Trophoblast cell (in vitro differentiated cells and primary cell): ENCODE measurements around the gene ZFHX2.

ENCODE experiments used
- DNase-seq, 2 donors: peaks; one replicate each; pipeline ENCODE4 v3.0.0-alpha.2; 2016
- H2AFZ ChIP-seq: 2 replicates; pipeline ENCODE4 v1.6.1; 2013; ENCODE audit warnings: low read length, moderate library complexity, mild to moderate bottlenecking; ENCODE audit not compliant: insufficient read depth, poor library complexity
- H2AK5ac ChIP-seq: 2 replicates; pipeline ENCODE4 v1.6.1; 2013; ENCODE audit warnings: mild to moderate bottlenecking, low read length
- H2BK120ac ChIP-seq: 2 replicates; pipeline ENCODE4 v1.6.1; 2013; ENCODE audit warnings: low read length, mild to moderate bottlenecking, moderate library complexity; ENCODE audit not compliant: insufficient read depth, poor library complexity
- H2BK12ac ChIP-seq: 2 replicates; pipeline ENCODE4 v1.6.1; 2013; ENCODE audit warnings: mild to moderate bottlenecking, low read length, moderate library complexity
- H2BK5ac ChIP-seq: 2 replicates; pipeline ENCODE4 v1.6.1; 2013; ENCODE audit warnings: low read length, low read depth, moderate library complexity, mild to moderate bottlenecking; ENCODE audit not compliant: poor library complexity
- H3K14ac ChIP-seq: 2 replicates; pipeline ENCODE4 v1.6.1; 2013; ENCODE audit warnings: mild to moderate bottlenecking, low read length
- H3K18ac ChIP-seq: 2 replicates; pipeline ENCODE4 v1.6.1; 2013; ENCODE audit warnings: mild to moderate bottlenecking, low read length
- H3K23ac ChIP-seq: 2 replicates; pipeline ENCODE4 v1.6.1; 2013; ENCODE audit warnings: low read length
- H3K27ac ChIP-seq: 2 replicates; pipeline ENCODE4 v1.5.1; 2013; ENCODE audit warnings: low read depth, mild to moderate bottlenecking, inconsistent platforms, low read length, moderate library complexity
- H3K27me3 ChIP-seq: 2 replicates; pipeline ENCODE4 v1.6.1; 2013; ENCODE audit warnings: inconsistent platforms, mild to moderate bottlenecking, low read length, moderate library complexity; ENCODE audit not compliant: insufficient read depth
- H3K36me3 ChIP-seq, 2 experiments: 1 replicate in 1 of 2; 2 replicates in 1 of 2; pipeline ENCODE4 v1.6.1; 2013; ENCODE audit warnings: low read length in 2 of 2, mild to moderate bottlenecking in 2 of 2, moderate library complexity in 1 of 2; ENCODE audit not compliant: insufficient read depth in 2 of 2, control insufficient read depth in 1 of 2
- H3K4ac ChIP-seq: 2 replicates; pipeline ENCODE4 v1.6.1; 2013; ENCODE audit warnings: low read depth, mild to moderate bottlenecking, low read length, moderate library complexity
- H3K4me1 ChIP-seq, 2 experiments: 1 replicate in 1 of 2; 2 replicates in 1 of 2; pipeline ENCODE4 v1.6.1; 2013; ENCODE audit warnings: low read length in 2 of 2, mild to moderate bottlenecking in 2 of 2, moderate library complexity in 1 of 2; ENCODE audit not compliant: insufficient read depth in 2 of 2, control insufficient read depth in 1 of 2
- H3K4me2 ChIP-seq: 2 replicates; pipeline ENCODE4 v1.6.1; 2013; ENCODE audit warnings: inconsistent platforms, mild to moderate bottlenecking, low read length, moderate library complexity
- H3K4me3 ChIP-seq: 2 replicates; pipeline ENCODE4 v1.5.1; 2013; ENCODE audit warnings: mild to moderate bottlenecking, low read depth, low read length, inconsistent platforms
- H3K79me1 ChIP-seq: one replicate; pipeline ENCODE4 v1.6.1; 2013; ENCODE audit warnings: low read length
- H3K79me2 ChIP-seq: 2 replicates; pipeline ENCODE4 v1.6.1; 2013; ENCODE audit warnings: low read length, mild to moderate bottlenecking; ENCODE audit not compliant: control insufficient read depth, insufficient read depth, poor library complexity
- H3K9ac ChIP-seq: 2 replicates; pipeline ENCODE4 v1.6.1; 2013; ENCODE audit warnings: mild to moderate bottlenecking, low read length
- H3K9me3 ChIP-seq: 2 replicates; pipeline ENCODE4 v1.6.1; 2013; ENCODE audit warnings: low read depth, mild to moderate bottlenecking, control low read depth, inconsistent platforms, low read length; ENCODE audit not compliant: insufficient read depth
- H4K12ac ChIP-seq: 2 replicates; pipeline ENCODE4 v1.6.1; 2013; ENCODE audit warnings: low read depth, mild to moderate bottlenecking, low read length, moderate library complexity
- H4K8ac ChIP-seq: 2 replicates; pipeline ENCODE4 v1.6.1; 2013; ENCODE audit warnings: low read depth, mild to moderate bottlenecking, low read length, moderate library complexity
- H4K91ac ChIP-seq: one replicate; pipeline ENCODE4 v1.6.1; 2013; ENCODE audit warnings: low read depth, mild to moderate bottlenecking, low read length, moderate library complexity
- WGBS: extraction: QIAGEN DNeasy Blood & Tissue Kit; methylation state at CpG from one replicate; pipeline ENCODE4 v1.1.7; 2013; ENCODE audit warnings: missing lambda C conversion rate; ENCODE audit not compliant: insufficient read length, insufficient coverage; ENCODE audit errors: extremely low coverage; 5-methylcytosine and 5-hydroxymethylcytosine counted together

Gene ZFHX2

GRCh38 chr14:23568021-23568599 lies 16.5 kb upstream of the ZFHX2 start:
- Histone ChIP-seq H3K36me3 (peaks cover 31 to 32% of the 10 kb centered on the region in 2 experiments), H2BK120ac (no peak overlapping the region), H3K4me1 (peaks cover 5 to 11% of the 10 kb centered on the region in 2 experiments), H4K12ac (no peak overlapping the region), H2AK5ac (peak overlapping the region; percentile 36), H3K4me3 (no peak overlapping the region), H2AFZ (no peak overlapping the region), H3K4ac (peak overlapping the region; percentile 25), H3K27me3 (no peaks in the 10 kb centered on the region), H3K27ac (no peak overlapping the region), H3K9ac (no peak overlapping the region), H3K4me2 (peak overlapping the region; percentile 98), H3K79me2 (peaks cover 5% of the 10 kb centered on the region), H4K8ac (peak overlapping the region; percentile 83), H3K14ac (no peak overlapping the region), H3K18ac (no peak overlapping the region), H3K9me3 (peaks cover 4% of the 10 kb centered on the region), H2BK12ac (peak overlapping the region; percentile 48), H3K79me1 (peaks cover 7% of the 10 kb centered on the region), H2BK5ac (no peak overlapping the region), H4K91ac (peak overlapping the region; percentile 41), H3K23ac (no peak overlapping the region)
- no CpG with 5 or more reads among the region's 2 CpGs for WGBS
- no peak for DNase-seq

GRCh38 chr14:23567186-23568020 lies 15.8 kb upstream of the ZFHX2 start, which contains the start of gene AP1G2:
Gene AP1G2, minus strand, starts transcription at chr14:23567791. Its CDS starts 477 bp downstream, at chr14:23567314.
- Histone ChIP-seq H3K27ac (peak within 1 kb of the TSS; percentile 50), H3K4me3 (peak within 1 kb of the TSS; percentile 81), H3K4me1 (peaks cover 5 to 11% of the 10 kb centered on the region in 2 experiments), H4K8ac (peak within 1 kb of the TSS; percentile 83), H3K27me3 (no peaks in the 10 kb centered on the region), H3K36me3 (peaks cover 33% of the 10 kb centered on the region in 2 experiments), H3K79me2 (peaks cover 5% of the 10 kb centered on the region), H2AFZ (peak within 1 kb of the TSS; percentile 68), H2BK12ac (peak within 1 kb of the TSS; percentile 48), H3K14ac (peak within 1 kb of the TSS; percentile 91), H2AK5ac (peak within 1 kb of the TSS; percentile 55), H3K9me3 (peaks cover 4% of the 10 kb centered on the region), H3K4ac (peak within 1 kb of the TSS; percentile 54), H2BK120ac (peak within 1 kb of the TSS; percentile 43), H3K4me2 (peak within 1 kb of the TSS; percentile 98), H3K79me1 (peaks cover 7% of the 10 kb centered on the region), H4K12ac (peak within 1 kb of the TSS; percentile 87), H3K23ac (no peak within 1 kb of the TSS), H3K18ac (peak within 1 kb of the TSS; percentile 64), H3K9ac (peak within 1 kb of the TSS; percentile 85), H4K91ac (peak within 1 kb of the TSS; percentile 58), H2BK5ac (peak within 1 kb of the TSS; percentile 43)
- WGBS = no CpG with 5 or more reads among the region's 53 CpGs
- DNase-seq = peak; percentile 92 to 93

GRCh38 chr14:23566778-23567185 lies 15.2 kb upstream of the ZFHX2 start:
- peaks cover 5% of the 10 kb centered on the region for H3K79me2 ChIP-seq
- peak overlapping the region; percentile 91 for H3K14ac ChIP-seq
- H3K4me2 ChIP-seq = peak overlapping the region; percentile 98
- H3K4me1 ChIP-seq = peaks cover 5 to 11% of the 10 kb centered on the region in 2 experiments
- peak overlapping the region; percentile 85 for H3K9ac ChIP-seq
- peak overlapping the region; percentile 87 for H4K12ac ChIP-seq
- no peak overlapping the region for H2BK12ac ChIP-seq
- no peak overlapping the region for H3K27ac ChIP-seq
- peaks cover 7% of the 10 kb centered on the region for H3K9me3 ChIP-seq
- H3K79me1 ChIP-seq = peaks cover 7% of the 10 kb centered on the region
- H2AK5ac ChIP-seq = peak overlapping the region; percentile 55
- DNase-seq = no peak
- H3K23ac ChIP-seq = no peak overlapping the region
- H3K36me3 ChIP-seq = peaks cover 39 to 40% of the 10 kb centered on the region in 2 experiments
- H2BK5ac ChIP-seq = peak overlapping the region; percentile 18
- WGBS = no CpG with 5 or more reads among the region's 5 CpGs
- peak overlapping the region; percentile 63 for H3K18ac ChIP-seq
- H4K8ac ChIP-seq = peak overlapping the region; percentile 83
- H2AFZ ChIP-seq = peak overlapping the region; percentile 68
- H3K4me3 ChIP-seq = peak overlapping the region; percentile 81
- no peaks in the 10 kb centered on the region for H3K27me3 ChIP-seq
- H3K4ac ChIP-seq = peak overlapping the region; percentile 54
- H4K91ac ChIP-seq = peak overlapping the region; percentile 58
- peak overlapping the region; percentile 24 for H2BK120ac ChIP-seq

GRCh38 chr14:23566112-23566777 lies 14.7 kb upstream of the ZFHX2 start:
- H3K4me2 ChIP-seq = peak overlapping the region; percentile 98
- no peak overlapping the region for H3K14ac ChIP-seq
- H3K79me1 ChIP-seq = peaks cover 7% of the 10 kb centered on the region
- H3K4me3 ChIP-seq = no peak overlapping the region
- peaks cover 44 to 45% of the 10 kb centered on the region in 2 experiments for H3K36me3 ChIP-seq
- no peak overlapping the region for H2AK5ac ChIP-seq
- H3K79me2 ChIP-seq = peaks cover 5% of the 10 kb centered on the region
- no peak for DNase-seq
- H2BK12ac ChIP-seq = no peak overlapping the region
- no peak overlapping the region for H4K8ac ChIP-seq
- no peak overlapping the region for H4K12ac ChIP-seq
- H3K23ac ChIP-seq = no peak overlapping the region
- H2BK5ac ChIP-seq = no peak overlapping the region
- H3K18ac ChIP-seq = no peak overlapping the region
- H3K9ac ChIP-seq = no peak overlapping the region
- no peaks in the 10 kb centered on the region for H3K27me3 ChIP-seq
- H2AFZ ChIP-seq = no peak overlapping the region
- WGBS = no CpG with 5 or more reads among the region's 10 CpGs
- no peak overlapping the region for H4K91ac ChIP-seq
- no peak overlapping the region for H3K4ac ChIP-seq
- H3K4me1 ChIP-seq = peaks cover 5 to 11% of the 10 kb centered on the region in 2 experiments
- H3K27ac ChIP-seq = no peak overlapping the region
- H3K9me3 ChIP-seq = peaks cover 7% of the 10 kb centered on the region
- no peak overlapping the region for H2BK120ac ChIP-seq
